Neural cell (in vitro differentiated cells): ENCODE measurements around the gene SLC25A40. TPM values are rescaled to one million over a fixed set of nuclear protein-coding genes. Genes with fewer than 3 reads are reported as not detected.
A peak's percentile ranks its signal among the peaks of the same experiment; 100 is the strongest.

Experiments
- H2AFZ ChIP-seq: fragments of 200-600, 300-800 bp; sonication (generic), shearing (Covaris generic); 2 replicates; pipeline ENCODE4 v1.6.0; 2014; ENCODE audit warnings: low read depth, mild to moderate bottlenecking, antibody characterized with exemption, low read length, moderate library complexity
- H3F3A ChIP-seq: fragments of 200-600 bp; shearing (Covaris generic); 2 replicates; pipeline ENCODE4 v1.6.1; 2016; ENCODE audit warnings: mild to moderate bottlenecking, moderate library complexity, mixed read lengths, antibody characterized with exemption, low read length; ENCODE audit not compliant: insufficient read depth, poor library complexity, severe bottlenecking
- H3K27ac ChIP-seq: fragments of 200-600, 300-800 bp; sonication (generic), shearing (Covaris generic); 2 replicates; pipeline ENCODE4 v1.5.1; 2014; ENCODE audit warnings: mild to moderate bottlenecking, low read length, moderate library complexity
- H3K27me3 ChIP-seq: fragments of 300-800, 200-600 bp; sonication (generic), shearing (Covaris generic); 2 replicates; pipeline ENCODE4 v1.6.0; 2014; ENCODE audit warnings: mild to moderate bottlenecking, low read depth, low read length, moderate library complexity; ENCODE audit not compliant: insufficient read depth
- H3K36me3 ChIP-seq: fragments of 300-800, 200-600 bp; sonication (generic), shearing (Covaris generic); 2 replicates; pipeline ENCODE4 v1.5.1; 2014; ENCODE audit warnings: mild to moderate bottlenecking, antibody characterized with exemption, low read length, moderate library complexity; ENCODE audit not compliant: insufficient read depth
- H3K4me2 ChIP-seq: fragments of 300-800, 200-600 bp; sonication (generic), shearing (Covaris generic); 2 replicates; pipeline ENCODE4 v1.6.0; 2014; ENCODE audit warnings: mild to moderate bottlenecking, low read length
- H3K4me3 ChIP-seq: fragments of 300-800, 200-600 bp; sonication (generic), shearing (Covaris generic); 2 replicates; pipeline ENCODE4 v1.5.1; 2014; ENCODE audit warnings: mild to moderate bottlenecking, low read length, moderate library complexity
- H3K79me2 ChIP-seq: fragments of 200-600 bp; shearing (Covaris generic); replicated peaks from 2 replicates; pipeline ENCODE4 v1.6.0; 2014; ENCODE audit warnings: mild to moderate bottlenecking, low read length, moderate library complexity; ENCODE audit not compliant: insufficient read depth
- H3K9ac ChIP-seq: fragments of 300-800, 200-600 bp; sonication (generic), shearing (Covaris generic); 2 replicates; pipeline ENCODE4 v1.6.1; 2016; ENCODE audit warnings: mild to moderate bottlenecking, low read length, mixed read lengths
- H3K9me2 ChIP-seq: fragments of 200-600 bp; shearing (Covaris generic); 2 replicates; pipeline ENCODE4 v1.6.1; 2016; ENCODE audit warnings: mild to moderate bottlenecking, low read length, mixed read lengths; ENCODE audit not compliant: insufficient read depth
- H3K9me3 ChIP-seq: fragments of 200-600, 300-800 bp; sonication (generic), shearing (Covaris generic); 2 replicates; pipeline ENCODE4 v1.6.1; 2016; ENCODE audit warnings: mild to moderate bottlenecking, mixed run types, low read length, moderate library complexity, mixed read lengths
- H4K20me1 ChIP-seq: fragments of 200-600 bp; shearing (Covaris generic); 2 replicates; pipeline ENCODE4 v1.6.1; 2016; ENCODE audit warnings: mild to moderate bottlenecking, mixed run types; ENCODE audit not compliant: insufficient read depth
- CTCF ChIP-seq: fragments of 450-650 bp; IDR thresholded peaks from 2 replicates; pipeline ENCODE4 v1.5.1; 2014; ENCODE audit warnings: antibody characterized with exemption, mild to moderate bottlenecking, moderate library complexity; ENCODE audit not compliant: poor library complexity, severe bottlenecking
- EP300 ChIP-seq: fragments of 450-650 bp; conservative IDR thresholded peaks from 2 replicates; pipeline ENCODE4 v1.6.1; 2014; ENCODE audit warnings: antibody characterized with exemption, mild to moderate bottlenecking, moderate library complexity; ENCODE audit not compliant: poor library complexity, severe bottlenecking
- EZH2 ChIP-seq: fragments of 200-600, 300-800 bp; shearing (Covaris generic), sonication (generic); IDR thresholded peaks from 2 replicates; pipeline ENCODE4 v1.6.1; 2014; ENCODE audit warnings: antibody characterized with exemption, low read length, borderline replicate concordance, mild to moderate bottlenecking; ENCODE audit not compliant: insufficient read depth, poor library complexity, severe bottlenecking
- MXI1 ChIP-seq: fragments of 450-650 bp; conservative IDR thresholded peaks from 2 replicates; pipeline ENCODE4 v1.6.1; 2014; ENCODE audit warnings: antibody characterized with exemption, mild to moderate bottlenecking; ENCODE audit not compliant: poor library complexity, severe bottlenecking
- POLR2AphosphoS5 ChIP-seq: IDR thresholded peaks from 2 replicates; pipeline ENCODE4 v1.6.1; 2012
- RAD21 ChIP-seq: fragments of 450-650 bp; conservative IDR thresholded peaks from 2 replicates; pipeline ENCODE4 v1.6.1; 2014; ENCODE audit warnings: antibody characterized with exemption, mild to moderate bottlenecking, moderate library complexity
- SMC3 ChIP-seq: fragments of 450-650 bp; conservative IDR thresholded peaks from 2 replicates; pipeline ENCODE4 v1.6.1; 2014; ENCODE audit warnings: antibody characterized with exemption, mild to moderate bottlenecking, moderate library complexity; ENCODE audit not compliant: poor library complexity
- polyA plus RNA-seq: library from polyadenylated mRNA; depleted of rRNA; stranded (reverse); fragments of >200 nt; gene quantifications from 2 replicates; pipeline ENCODE4 v1.2.3, GENCODE V29; 2014
- TF ChIP-seq, protein P1 (sequence below): IDR thresholded peaks from 2 replicates; pipeline ENCODE4 v1.6.1; 2012; ENCODE audit warnings: borderline replicate concordance

SLC25A40 gene
- polyA plus RNA-seq, 1 donor from 2014 or later = 61.6 TPM

GRCh38 chr7:87876869-87877234 lies 692 bp upstream of the SLC25A40 start:
- Histone ChIP-seq H3K27me3 (no peaks in the 10 kb centered on the region), H4K20me1 (no peaks in the 10 kb centered on the region), H3K9ac (peak overlapping the region; percentile 80), H3F3A (peaks cover 3% of the 10 kb centered on the region), H3K27ac (peak overlapping the region; percentile 75), H3K79me2 (peaks cover 51% of the 10 kb centered on the region), H3K9me2 (no peaks in the 10 kb centered on the region), H3K9me3 (no peaks in the 10 kb centered on the region), H3K36me3 (no peaks in the 10 kb centered on the region), H3K4me3 (peak overlapping the region; percentile 90), H3K4me2 (peak overlapping the region; percentile 89), H2AFZ (peak overlapping the region; percentile 90)
- TF ChIP-seq, protein P1, sequence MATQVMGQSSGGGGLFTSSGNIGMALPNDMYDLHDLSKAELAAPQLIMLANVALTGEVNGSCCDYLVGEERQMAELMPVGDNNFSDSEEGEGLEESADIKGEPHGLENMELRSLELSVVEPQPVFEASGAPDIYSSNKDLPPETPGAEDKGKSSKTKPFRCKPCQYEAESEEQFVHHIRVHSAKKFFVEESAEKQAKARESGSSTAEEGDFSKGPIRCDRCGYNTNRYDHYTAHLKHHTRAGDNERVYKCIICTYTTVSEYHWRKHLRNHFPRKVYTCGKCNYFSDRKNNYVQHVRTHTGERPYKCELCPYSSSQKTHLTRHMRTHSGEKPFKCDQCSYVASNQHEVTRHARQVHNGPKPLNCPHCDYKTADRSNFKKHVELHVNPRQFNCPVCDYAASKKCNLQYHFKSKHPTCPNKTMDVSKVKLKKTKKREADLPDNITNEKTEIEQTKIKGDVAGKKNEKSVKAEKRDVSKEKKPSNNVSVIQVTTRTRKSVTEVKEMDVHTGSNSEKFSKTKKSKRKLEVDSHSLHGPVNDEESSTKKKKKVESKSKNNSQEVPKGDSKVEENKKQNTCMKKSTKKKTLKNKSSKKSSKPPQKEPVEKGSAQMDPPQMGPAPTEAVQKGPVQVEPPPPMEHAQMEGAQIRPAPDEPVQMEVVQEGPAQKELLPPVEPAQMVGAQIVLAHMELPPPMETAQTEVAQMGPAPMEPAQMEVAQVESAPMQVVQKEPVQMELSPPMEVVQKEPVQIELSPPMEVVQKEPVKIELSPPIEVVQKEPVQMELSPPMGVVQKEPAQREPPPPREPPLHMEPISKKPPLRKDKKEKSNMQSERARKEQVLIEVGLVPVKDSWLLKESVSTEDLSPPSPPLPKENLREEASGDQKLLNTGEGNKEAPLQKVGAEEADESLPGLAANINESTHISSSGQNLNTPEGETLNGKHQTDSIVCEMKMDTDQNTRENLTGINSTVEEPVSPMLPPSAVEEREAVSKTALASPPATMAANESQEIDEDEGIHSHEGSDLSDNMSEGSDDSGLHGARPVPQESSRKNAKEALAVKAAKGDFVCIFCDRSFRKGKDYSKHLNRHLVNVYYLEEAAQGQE = peak; percentile 38
- no peak for TF ChIP-seq MXI1
- no peak for TF ChIP-seq CTCF
- no peak for TF ChIP-seq RAD21
- no peak for TF ChIP-seq EP300
- TF ChIP-seq POLR2AphosphoS5 = no peak
- no peak for TF ChIP-seq EZH2
- TF ChIP-seq SMC3 = no peak

- Histone ChIP-seq H2AFZ (peak overlapping the region; percentile 65), H3K4me3 (peak overlapping the region; percentile 90), H3K27me3 (no peaks in the 10 kb centered on the region), H3K27ac (peak overlapping the region; percentile 75), H3K9ac (peak overlapping the region; percentile 80), H3F3A (peaks cover 3% of the 10 kb centered on the region), H3K9me3 (peaks cover 8% of the 10 kb centered on the region), H4K20me1 (no peaks in the 10 kb centered on the region), H3K4me2 (peak overlapping the region; percentile 79), H3K36me3 (peaks cover 7% of the 10 kb centered on the region), H3K79me2 (peaks cover 44% of the 10 kb centered on the region), H3K9me2 (no peaks in the 10 kb centered on the region)
- TF ChIP-seq SMC3 = no peak
- TF ChIP-seq, protein P1 = no peak
- TF ChIP-seq RAD21 = no peak
Measured at GRCh38 chr7:87875151-87876039, 765 bp downstream of the SLC25A40 start.
